HCT116 (cell line): ENCODE data around the gene TCOF1. TPM values are rescaled to one million over a fixed set of nuclear protein-coding genes. Genes with fewer than 3 reads are reported as not detected.

Experiments used
- ATAC-seq: fragments of 200-7000 bp; cut with Tn5 transposase; 2 replicates; pipeline ENCODE4 v1.9.1; 2020; ENCODE audit warnings: mild to moderate bottlenecking, moderate library complexity
- BruUV-seq: library from RNA; stranded (reverse); fragments of 400-500 nt; replicated peaks from 2 replicates; lab custom pipeline; 2021; lab: Mats Ljungman, UMichigan
- CTCF ChIA-PET: fragments of 300-600 bp; sonication (Branson Sonifier 250); formaldehyde crosslinking; loops from one replicate; lab custom pipeline; 2021; ENCODE audit warnings: antibody characterized with exemption; lab: Charles Lee
- POLR2A ChIA-PET: fragments of 300-600, 350-600 bp; sonication (Branson Sonifier 250); formaldehyde crosslinking; loops from one replicate; lab custom pipeline; 2021; ENCODE audit warnings: antibody characterized with exemption; lab: Charles Lee
- RAD21 ChIA-PET, 2 experiments: fragments of 300-600 bp; sonication (Branson Sonifier 250); formaldehyde crosslinking; loops; one replicate each; lab custom pipeline; 2023; ENCODE audit warnings: low total read pairs in 2 of 2; ENCODE audit not compliant: uncharacterized antibody in 2 of 2, unreplicated experiment in 2 of 2, low non-redundant PET in 1 of 2; lab: Charles Lee
- DNase-seq: peaks from one replicate; pipeline ENCODE4 v3.0.0-alpha.2; 2010; ENCODE audit warnings: low read depth, low spot score
- H2AFZ ChIP-seq: fragments of 200-600 bp; shearing (Covaris generic), sonication (generic); 2 replicates; pipeline ENCODE4 v1.6.1; 2017; ENCODE audit warnings: low read depth, mixed run types, mixed read lengths, antibody characterized with exemption, low read length; ENCODE audit not compliant: poor library complexity, severe bottlenecking
- H3K27ac ChIP-seq: 2 replicates; pipeline ENCODE4 v1.5.1; 2012; ENCODE audit warnings: low read depth, low read length
- H3K27me3 ChIP-seq: fragments of 200-600 bp; sonication (generic); 2 replicates; pipeline ENCODE4 v1.6.1; 2016; ENCODE audit warnings: mixed run types, low read length, mixed read lengths; ENCODE audit not compliant: insufficient read depth
- H3K36me3 ChIP-seq, 2 experiments: fragments of 200-500 bp in 1 of 2; fragments of 200-600 bp in 1 of 2; sonication (Bioruptor generic) in 1 of 2; sonication (generic) in 1 of 2; 2 replicates each; pipeline versions ENCODE4 v1.5.1 to v1.6.1; 2014 to 2016; ENCODE audit warnings: low read length in 2 of 2, inconsistent platforms in 1 of 2, mixed read lengths in 1 of 2, mixed run types in 1 of 2; ENCODE audit not compliant: insufficient read depth in 2 of 2, control insufficient read depth in 1 of 2
- H3K4me1 ChIP-seq, 2 experiments: fragments of 200-600 bp in 1 of 2; sonication (generic) in 1 of 2; 2 replicates each; pipeline versions ENCODE4 v1.5.1 to v1.6.1; 2012 to 2017; ENCODE audit warnings: low read length in 2 of 2, inconsistent platforms in 1 of 2, mild to moderate bottlenecking in 1 of 2, mixed read lengths in 1 of 2, mixed run types in 1 of 2, moderate library complexity in 1 of 2; ENCODE audit not compliant: insufficient read depth in 2 of 2, control insufficient read depth in 1 of 2
- H3K4me2 ChIP-seq: fragments of 200-600 bp; sonication (generic); 2 replicates; pipeline ENCODE4 v1.6.1; 2017; ENCODE audit warnings: mixed run types, low read length, mixed read lengths
- H3K4me3 ChIP-seq, 2 experiments: fragments of 200-600 bp in 1 of 2; sonication (generic) in 1 of 2; replicated peaks in 1 of 2; 2 replicates each; pipeline ENCODE4 v1.5.1; 2011 to 2016; ENCODE audit warnings: low read length in 2 of 2, control low read depth in 1 of 2, low read depth in 1 of 2, mild to moderate bottlenecking in 1 of 2, mixed read lengths in 1 of 2, mixed run types in 1 of 2
- H3K79me2 ChIP-seq: fragments of 200-600 bp; sonication (generic); 2 replicates; pipeline ENCODE4 v1.6.1; 2017; ENCODE audit warnings: mild to moderate bottlenecking, mixed run types, low read length, moderate library complexity, mixed read lengths; ENCODE audit not compliant: insufficient read depth
- H3K9ac ChIP-seq: fragments of 200-600 bp; sonication (generic); 2 replicates; pipeline ENCODE4 v1.6.1; 2016; ENCODE audit warnings: low read length, mixed read lengths
- H3K9me2 ChIP-seq: fragments of 200-600 bp; sonication (generic), shearing (Covaris generic); 2 replicates; pipeline ENCODE4 v1.6.1; 2017; ENCODE audit warnings: mixed run types, mild to moderate bottlenecking, moderate library complexity; ENCODE audit not compliant: insufficient read depth
- H3K9me3 ChIP-seq, 2 experiments: fragments of 200-500 bp in 1 of 2; fragments of 200-600 bp in 1 of 2; sonication (Bioruptor generic) in 1 of 2; sonication (generic) in 1 of 2; 2 replicates each; pipeline ENCODE4 v1.6.1; 2014 to 2017; ENCODE audit warnings: low read length in 2 of 2, mixed read lengths in 2 of 2, inconsistent platforms in 1 of 2, low read depth in 1 of 2, mild to moderate bottlenecking in 1 of 2, mixed run types in 1 of 2, moderate library complexity in 1 of 2; ENCODE audit not compliant: control insufficient read depth in 1 of 2, insufficient read depth in 1 of 2
- H4K20me1 ChIP-seq: fragments of 200-600 bp; sonication (generic), shearing (Covaris generic); 2 replicates; pipeline ENCODE4 v1.6.1; 2017; ENCODE audit warnings: mixed run types, mild to moderate bottlenecking, moderate library complexity; ENCODE audit not compliant: insufficient read depth
- ATF3 ChIP-seq: IDR thresholded peaks from 2 replicates; pipeline ENCODE4 v1.6.1; 2012
- CEBPB ChIP-seq: IDR thresholded peaks from 2 replicates; pipeline ENCODE4 v1.6.1; 2012; ENCODE audit warnings: low read depth
- CTCF ChIP-seq, 3 experiments: fragments of 200-600 bp in 1 of 3; sonication (generic) in 1 of 3; IDR thresholded peaks in 2 of 3; conservative IDR thresholded peaks in 1 of 3; 2 replicates each; pipeline ENCODE4 v1.5.1; 2012 to 2017; ENCODE audit warnings: low read depth in 2 of 3, low read length in 2 of 3, antibody characterized with exemption in 1 of 3, borderline replicate concordance in 1 of 3, control low read depth in 1 of 3, mild to moderate bottlenecking in 1 of 3, mixed read lengths in 1 of 3, mixed run types in 1 of 3, moderate library complexity in 1 of 3; ENCODE audit not compliant: insufficient read depth in 1 of 3
- EGR1 ChIP-seq: IDR thresholded peaks from 2 replicates; pipeline ENCODE4 v1.6.1; 2012; ENCODE audit warnings: low read depth
- JUND ChIP-seq: IDR thresholded peaks from 2 replicates; pipeline ENCODE4 v1.6.1; 2012
- SIN3A ChIP-seq: IDR thresholded peaks from 2 replicates; pipeline ENCODE4 v1.6.1; 2012; ENCODE audit warnings: low read depth
- SP1 ChIP-seq: IDR thresholded peaks from 2 replicates; pipeline ENCODE4 v1.6.1; 2012; ENCODE audit warnings: low read depth
- YY1 ChIP-seq: IDR thresholded peaks from 2 replicates; pipeline ENCODE4 v1.6.1; 2011; ENCODE audit warnings: low read length, low read depth, moderate library complexity, mild to moderate bottlenecking; ENCODE audit not compliant: insufficient replicate concordance; ENCODE audit errors: extremely low read depth
- ZBTB33 ChIP-seq: IDR thresholded peaks from 2 replicates; pipeline ENCODE4 v1.6.1; 2011; ENCODE audit warnings: mild to moderate bottlenecking, low read length, moderate library complexity; ENCODE audit not compliant: insufficient replicate concordance; ENCODE audit errors: extremely low read depth
- ZNF274 ChIP-seq: fragments of 200-500 bp; sonication (Bioruptor generic); IDR thresholded peaks from 2 replicates; pipeline ENCODE4 v1.6.1; 2014; ENCODE audit warnings: mild to moderate bottlenecking, low read depth, low read length, inconsistent platforms
- intact Hi-C: fragments of 100-400 bp; cut with micrococcal nuclease; formaldehyde crosslinking; loops from 2 replicates; pipeline ENCODE4 v1.10.0; 2022
- total RNA-seq: library from RNA; stranded (reverse); gene quantifications from one replicate; pipeline ENCODE4 v1.2.1, GENCODE V29; 2021; ENCODE audit not compliant: unreplicated experiment

TCOF1 gene
- total RNA-seq, 1 experiment from 2014 or later = 94.7 TPM

- Histone ChIP-seq H3K9me3 (no peaks in the 10 kb centered on the region), H3K9me2 (no peaks in the 10 kb centered on the region), H3K27ac (peak overlapping the region; percentile 25; the same call in 1 of the 2 replicates), H3K36me3 (no peaks in the 10 kb centered on the region), H3K4me2 (peak overlapping the region; percentile 66), H3K79me2 (no peaks in the 10 kb centered on the region), H2AFZ (no peak overlapping the region), H3K27me3 (no peaks in the 10 kb centered on the region), H4K20me1 (no peaks in the 10 kb centered on the region), H3K4me3 (no peak overlapping the region), H3K9ac (no peak overlapping the region), H3K4me1 (peaks cover 10 to 31% of the 10 kb centered on the region in 2 experiments; a peak in 3 of 4 replicates)
- ChIA-PET RAD21 (interaction anchor here in 1 of 2 experiments (0.6 kb wide), 1 partner anchor 380 kb away, joined by 3 read pairs; no protein-coding TSS in a partner anchor), POLR2A (no interaction called here), CTCF (interaction anchor here (1.0 to 1.6 kb wide), 4 partner anchors 11 to 26 kb away, joined by 3 to 6 read pairs (median 4); no protein-coding TSS in a partner anchor)
- no TSS peak for BruUV-seq
- intact Hi-C loops = no loop called here
- ATAC-seq (peak; percentile 49), DNase-seq (peak; percentile 49)
- no peak for TF ChIP-seq YY1
- peak; percentile 79 for TF ChIP-seq SP1
Observed at GRCh38 chr5:150410524-150411244, 53.2 kb downstream of the TCOF1 start.

DNA sequence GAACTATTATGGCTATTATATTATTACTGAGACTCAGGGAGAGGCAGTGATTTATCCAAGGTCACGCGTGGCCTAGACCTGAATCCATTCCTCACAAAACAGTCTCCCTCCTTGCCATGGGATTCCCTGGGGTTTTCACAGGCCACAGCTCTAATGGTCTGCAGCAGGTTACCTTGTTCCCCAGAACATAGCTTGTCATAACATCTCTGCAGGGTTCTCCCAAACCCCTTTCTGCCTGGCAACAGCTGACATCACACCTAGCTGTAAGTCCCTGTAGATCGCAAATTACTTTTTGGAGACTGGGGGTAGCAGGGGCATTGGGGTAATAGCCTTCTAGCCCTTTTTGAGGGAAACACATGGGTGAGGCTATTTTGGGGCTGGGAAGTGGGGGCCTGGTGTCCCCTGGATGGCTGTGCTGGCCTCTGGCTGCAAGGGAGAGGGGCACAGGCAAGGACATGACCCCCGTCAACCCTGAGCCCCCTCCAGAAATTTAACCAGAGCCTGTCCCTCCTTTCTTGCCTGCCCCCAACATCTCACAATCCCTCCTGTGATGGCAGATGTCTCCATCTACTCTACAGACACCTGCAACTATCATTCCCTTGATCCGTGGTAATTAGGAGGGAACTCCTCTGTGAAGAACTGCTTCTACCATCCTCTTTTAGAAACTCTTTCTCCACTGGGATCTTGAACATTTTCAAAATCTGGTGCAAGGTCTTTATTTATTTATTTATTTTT lies 53.9 kb downstream of the TCOF1 start:
- H3K9me2 ChIP-seq = no peaks in the 10 kb centered on the region
- no peaks in the 10 kb centered on the region for H3K79me2 ChIP-seq
- no peak overlapping the region for H2AFZ ChIP-seq
- no TSS peak for BruUV-seq
- no peak overlapping the region for H3K4me2 ChIP-seq
- H3K4me3 ChIP-seq = no peak overlapping the region
- H3K4me1 ChIP-seq = peaks cover 10 to 31% of the 10 kb centered on the region in 2 experiments; a peak in 3 of 4 replicates
- RAD21 ChIA-PET = no interaction called here
- H3K27ac ChIP-seq = no peak overlapping the region
- no peaks in the 10 kb centered on the region for H3K27me3 ChIP-seq
- H3K9me3 ChIP-seq = no peaks in the 10 kb centered on the region
- H3K36me3 ChIP-seq = no peaks in the 10 kb centered on the region
- no peak overlapping the region for H3K9ac ChIP-seq
- POLR2A ChIA-PET = no interaction called here
- intact Hi-C loops = no loop called here
- no peak for ATAC-seq
- TF ChIP-seq ATF3 = no peak
- TF ChIP-seq SIN3A = no peak
- TF ChIP-seq ZNF274 = no peak
- TF ChIP-seq CTCF (IDR thresholded peaks at IDR 0.05 in 2 of 3, conservative IDR thresholded peaks at IDR 0.05 in 1 of 3; ENCODE audit: borderline replicate concordance in 1 of 3, insufficient read depth in 1 of 3, low read depth in 2 of 3, low read length in 2 of 3) = no peak
- no peak for TF ChIP-seq CEBPB
- no peak for TF ChIP-seq EGR1
- TF ChIP-seq JUND = no peak
- TF ChIP-seq ZBTB33 = no peak
- TF ChIP-seq SP1 = no peak
- TF ChIP-seq, all 23 proteins: peak for 0
- H4K20me1 ChIP-seq = no peaks in the 10 kb centered on the region
- no peak for DNase-seq
- CTCF ChIA-PET = interaction anchor here (1.0 to 1.6 kb wide), 2 partner anchors 12 to 25 kb away, joined by 3 to 6 read pairs; no protein-coding TSS in a partner anchor
